GM23338 (cell line): ENCODE data around the gene UNC5B. TPM values are rescaled to one million over a fixed set of nuclear protein-coding genes. Genes with fewer than 3 reads are reported as not detected.

Experiments
- ATAC-seq: fragments of 200-7000 bp; cut with Tn5 transposase; 3 replicates; pipeline ENCODE4 v1.9.1; 2020
- DNase-seq: peaks from one replicate; pipeline ENCODE4 v3.0.0-alpha.2; 2015; ENCODE audit warnings: low spot score
- H2AFZ ChIP-seq: fragments of 200-600 bp; sonication (generic); 2 replicates; pipeline ENCODE4 v1.8.0; 2016; ENCODE audit warnings: antibody characterized with exemption, mild to moderate bottlenecking, moderate library complexity
- H3F3A ChIP-seq: fragments of 200-600 bp; sonication (generic); replicated peaks from 2 replicates; pipeline ENCODE4 v1.8.0; 2017; ENCODE audit warnings: antibody characterized with exemption, mixed run types, low read depth
- H3K27ac ChIP-seq: fragments of 200-600 bp; sonication (generic); 2 replicates; pipeline ENCODE4 v1.6.1; 2016; ENCODE audit warnings: low read depth
- H3K27me3 ChIP-seq: fragments of 200-600 bp; sonication (generic); 2 replicates; pipeline ENCODE4 v1.8.0; 2016; ENCODE audit warnings: mild to moderate bottlenecking, mixed run types, moderate library complexity; ENCODE audit not compliant: insufficient read depth
- H3K36me3 ChIP-seq: fragments of 200-600 bp; sonication (generic); 2 replicates; pipeline ENCODE4 v1.8.0; 2016; ENCODE audit warnings: mild to moderate bottlenecking; ENCODE audit not compliant: insufficient read depth
- H3K4me1 ChIP-seq: fragments of 200-600 bp; sonication (generic); 2 replicates; pipeline ENCODE4 v1.8.0; 2016; ENCODE audit warnings: mild to moderate bottlenecking, moderate library complexity; ENCODE audit not compliant: insufficient read depth
- H3K4me2 ChIP-seq: fragments of 200-600 bp; sonication (generic); 2 replicates; pipeline ENCODE4 v1.7.1; 2017; ENCODE audit warnings: mixed run types
- H3K4me3 ChIP-seq: fragments of 200-600 bp; sonication (generic); 2 replicates; pipeline ENCODE4 v1.6.1; 2016; ENCODE audit warnings: mixed run types
- H3K79me2 ChIP-seq: fragments of 200-600 bp; sonication (generic); replicated peaks from 2 replicates; pipeline ENCODE4 v1.8.0; 2017; ENCODE audit warnings: mild to moderate bottlenecking; ENCODE audit not compliant: insufficient read depth
- H3K9me2 ChIP-seq: fragments of 200-600 bp; sonication (generic); 2 replicates; pipeline ENCODE4 v1.8.0; 2017; ENCODE audit not compliant: insufficient read depth
- H4K20me1 ChIP-seq: fragments of 200-600 bp; sonication (generic); replicated peaks from 2 replicates; pipeline ENCODE4 v1.8.0; 2017; ENCODE audit warnings: mild to moderate bottlenecking; ENCODE audit not compliant: insufficient read depth
- H3K27ac Mint-ChIP-seq: 2 replicates; pipeline ENCODE4 v1.8.0; 2020; ENCODE audit warnings: inconsistent platforms, mild to moderate bottlenecking, moderate library complexity, mixed read lengths
- H3K27me3 Mint-ChIP-seq: 3 replicates; pipeline ENCODE4 v1.8.0; 2022; ENCODE audit warnings: low read depth, mild to moderate bottlenecking, moderate library complexity, mixed read lengths, inconsistent platforms; ENCODE audit not compliant: insufficient read depth, poor library complexity
- H3K36me3 Mint-ChIP-seq: 3 replicates; pipeline ENCODE4 v1.8.0; 2021; ENCODE audit warnings: low read depth, mild to moderate bottlenecking, inconsistent platforms, moderate library complexity, mixed read lengths
- H3K4me1 Mint-ChIP-seq: 3 replicates; pipeline ENCODE4 v1.8.0; 2020; ENCODE audit warnings: mild to moderate bottlenecking, inconsistent platforms, mixed read lengths
- H3K4me3 Mint-ChIP-seq: 3 replicates; pipeline ENCODE4 v1.8.0; 2021; ENCODE audit warnings: moderate library complexity, mild to moderate bottlenecking, inconsistent platforms, mixed read lengths
- H3K9me3 Mint-ChIP-seq: 3 replicates; pipeline ENCODE4 v1.8.0; 2020; ENCODE audit warnings: moderate library complexity, mild to moderate bottlenecking, inconsistent platforms, mixed read lengths
- CREB1 ChIP-seq: fragments of 250-450 bp; sonication (Bioruptor Pico); IDR thresholded peaks from 2 replicates; pipeline ENCODE4 v1.5.0; 2020; ENCODE audit warnings: low read depth, mild to moderate bottlenecking, moderate library complexity
- EZH2phosphoT487 ChIP-seq: fragments of 200-600 bp; sonication (generic); IDR thresholded peaks from one replicate; pipeline ENCODE4 v1.8.1; 2018; ENCODE audit warnings: antibody characterized with exemption; ENCODE audit not compliant: unreplicated experiment
- JUNB ChIP-seq: IDR thresholded peaks from one replicate; pipeline ENCODE4 v1.6.1; 2016; ENCODE audit warnings: antibody characterized with exemption; ENCODE audit not compliant: unreplicated experiment
- NANOG ChIP-seq: IDR thresholded peaks from 2 replicates; pipeline ENCODE4 v1.6.1; 2016; ENCODE audit warnings: antibody characterized with exemption, borderline replicate concordance
- POLR2AphosphoS5 ChIP-seq: IDR thresholded peaks from 2 replicates; pipeline ENCODE4 v1.6.1; 2016; ENCODE audit warnings: antibody characterized with exemption, low read depth
- STAT1 ChIP-seq: IDR thresholded peaks from one replicate; pipeline ENCODE4 v1.6.1; 2016; ENCODE audit warnings: antibody characterized with exemption; ENCODE audit not compliant: unreplicated experiment
- ZNF114 ChIP-seq: fragments of 250-450 bp; sonication (Bioruptor Pico); IDR thresholded peaks from 2 replicates; pipeline ENCODE4 v1.5.0; 2020; ENCODE audit warnings: mild to moderate bottlenecking, moderate library complexity
- ZNF331 ChIP-seq: fragments of 250-450 bp; sonication (Bioruptor Pico); IDR thresholded peaks from 2 replicates; pipeline ENCODE4 v1.5.0; 2020; ENCODE audit warnings: low read depth, mild to moderate bottlenecking, moderate library complexity
- polyA plus RNA-seq: library from polyadenylated mRNA; unstranded; fragments of >200 nt; fragmentation: Nextera tagmentation; extraction: Ambion mirVana; gene quantifications from 2 replicates; pipeline ENCODE4 v1.2.1, GENCODE V29; 2016
- total RNA-seq: library from RNA; depleted of rRNA; stranded (reverse); fragments of >200 nt; shearing (Covaris generic); gene quantifications from 2 replicates; pipeline ENCODE4 v1.2.3, GENCODE V29; 2014
- TF ChIP-seq, protein P1 (sequence below): IDR thresholded peaks from one replicate; pipeline ENCODE4 v1.6.1; 2018; ENCODE audit warnings: antibody characterized with exemption; ENCODE audit not compliant: unreplicated experiment
- TF ChIP-seq, protein P2 (sequence below): IDR thresholded peaks from 2 replicates; pipeline ENCODE4 v1.6.1; 2016; ENCODE audit warnings: antibody characterized with exemption

UNC5B gene
- total and polyA plus RNA-seq, 2 experiments from 2014 or later: 8.0 to 31.2 TPM

DNA sequence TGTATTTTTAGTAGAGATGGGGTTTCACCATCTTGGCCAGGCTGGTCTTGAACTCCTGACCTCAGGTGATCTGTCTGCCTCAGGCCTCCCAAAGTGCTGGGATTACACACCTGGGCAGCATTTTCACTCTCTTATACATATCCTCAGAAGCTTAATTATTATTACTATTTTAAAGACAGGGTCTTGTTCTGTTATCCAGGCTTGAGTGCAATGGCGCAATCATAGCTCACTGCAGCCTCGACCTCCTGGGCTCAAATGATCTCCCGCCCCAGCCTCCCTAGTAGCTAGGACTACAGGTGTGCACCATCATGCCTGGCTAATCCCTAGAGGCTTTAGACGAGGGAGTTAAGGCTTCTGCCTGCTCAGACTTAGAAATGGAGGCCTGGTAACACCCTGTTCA lies 26.3 kb downstream of the UNC5B start:
- peaks cover 51% of the 10 kb centered on the region for H3K4me1 Mint-ChIP-seq
- no peaks in the 10 kb centered on the region for H3K27me3 ChIP-seq

DNA sequence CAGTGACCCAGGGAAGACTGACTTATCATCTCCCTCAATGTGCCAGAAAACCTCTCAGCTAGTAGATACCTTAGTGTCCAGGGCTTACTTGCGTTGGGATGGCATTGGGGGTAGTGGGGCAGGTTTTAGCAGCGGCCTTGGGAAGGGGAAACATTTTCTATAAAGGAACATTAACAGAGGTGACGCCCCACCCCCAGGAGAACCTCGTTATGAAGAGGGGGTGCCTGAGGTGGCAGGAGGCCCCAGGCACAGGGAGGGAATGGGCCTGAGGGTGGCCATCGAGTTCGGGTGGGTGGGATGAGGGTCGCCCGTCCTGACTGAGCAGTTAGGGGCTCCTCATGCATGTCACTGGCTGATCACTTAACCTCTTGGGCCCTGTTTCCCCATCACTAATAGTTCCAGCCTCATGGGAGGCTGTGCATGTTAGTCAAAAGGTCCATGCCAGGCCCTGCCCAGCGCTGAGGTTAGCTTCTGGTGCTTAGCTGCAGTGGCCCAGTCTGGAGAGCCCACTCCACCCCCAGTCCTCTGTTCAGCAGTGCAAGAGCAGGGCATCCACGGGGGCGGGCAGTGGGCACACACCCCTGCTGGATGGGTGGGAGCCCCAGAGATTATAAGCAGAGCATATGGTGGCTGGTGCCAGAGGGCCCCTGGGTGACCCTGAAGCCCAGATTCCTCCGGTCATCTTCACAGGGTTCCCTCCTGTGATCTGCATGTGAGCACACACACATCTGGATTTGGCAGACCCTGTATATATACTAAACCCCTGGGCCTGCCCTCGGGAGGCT lies 27.0 kb downstream of the UNC5B start:
- Histone ChIP-seq H3K27me3 (no peaks in the 10 kb centered on the region), H3K4me3 (no peak overlapping the region), H3K4me1 (peaks cover 9% of the 10 kb centered on the region), H3K79me2 (peaks cover 10% of the 10 kb centered on the region; the same call in 1 of the 2 replicates), H3F3A (no peaks in the 10 kb centered on the region), H4K20me1 (peaks cover 7% of the 10 kb centered on the region), H3K27ac (no peak overlapping the region), H2AFZ (no peak overlapping the region), H3K4me2 (no peak overlapping the region), H3K9me2 (no peaks in the 10 kb centered on the region), H3K36me3 (no peaks in the 10 kb centered on the region)
- Mint-ChIP-seq H3K27me3 (peaks cover 9% of the 10 kb centered on the region), H3K4me3 (no peak overlapping the region), H3K4me1 (peaks cover 46% of the 10 kb centered on the region), H3K27ac (no peak overlapping the region), H3K9me3 (no peaks in the 10 kb centered on the region), H3K36me3 (no peaks in the 10 kb centered on the region)
- TF ChIP-seq, protein P1, sequence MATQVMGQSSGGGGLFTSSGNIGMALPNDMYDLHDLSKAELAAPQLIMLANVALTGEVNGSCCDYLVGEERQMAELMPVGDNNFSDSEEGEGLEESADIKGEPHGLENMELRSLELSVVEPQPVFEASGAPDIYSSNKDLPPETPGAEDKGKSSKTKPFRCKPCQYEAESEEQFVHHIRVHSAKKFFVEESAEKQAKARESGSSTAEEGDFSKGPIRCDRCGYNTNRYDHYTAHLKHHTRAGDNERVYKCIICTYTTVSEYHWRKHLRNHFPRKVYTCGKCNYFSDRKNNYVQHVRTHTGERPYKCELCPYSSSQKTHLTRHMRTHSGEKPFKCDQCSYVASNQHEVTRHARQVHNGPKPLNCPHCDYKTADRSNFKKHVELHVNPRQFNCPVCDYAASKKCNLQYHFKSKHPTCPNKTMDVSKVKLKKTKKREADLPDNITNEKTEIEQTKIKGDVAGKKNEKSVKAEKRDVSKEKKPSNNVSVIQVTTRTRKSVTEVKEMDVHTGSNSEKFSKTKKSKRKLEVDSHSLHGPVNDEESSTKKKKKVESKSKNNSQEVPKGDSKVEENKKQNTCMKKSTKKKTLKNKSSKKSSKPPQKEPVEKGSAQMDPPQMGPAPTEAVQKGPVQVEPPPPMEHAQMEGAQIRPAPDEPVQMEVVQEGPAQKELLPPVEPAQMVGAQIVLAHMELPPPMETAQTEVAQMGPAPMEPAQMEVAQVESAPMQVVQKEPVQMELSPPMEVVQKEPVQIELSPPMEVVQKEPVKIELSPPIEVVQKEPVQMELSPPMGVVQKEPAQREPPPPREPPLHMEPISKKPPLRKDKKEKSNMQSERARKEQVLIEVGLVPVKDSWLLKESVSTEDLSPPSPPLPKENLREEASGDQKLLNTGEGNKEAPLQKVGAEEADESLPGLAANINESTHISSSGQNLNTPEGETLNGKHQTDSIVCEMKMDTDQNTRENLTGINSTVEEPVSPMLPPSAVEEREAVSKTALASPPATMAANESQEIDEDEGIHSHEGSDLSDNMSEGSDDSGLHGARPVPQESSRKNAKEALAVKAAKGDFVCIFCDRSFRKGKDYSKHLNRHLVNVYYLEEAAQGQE: no peak
- TF ChIP-seq NANOG (no peak), CREB1 (CRISPR knock-in tag) (no peak), POLR2AphosphoS5 (no peak)
- TF ChIP-seq, protein P2, sequence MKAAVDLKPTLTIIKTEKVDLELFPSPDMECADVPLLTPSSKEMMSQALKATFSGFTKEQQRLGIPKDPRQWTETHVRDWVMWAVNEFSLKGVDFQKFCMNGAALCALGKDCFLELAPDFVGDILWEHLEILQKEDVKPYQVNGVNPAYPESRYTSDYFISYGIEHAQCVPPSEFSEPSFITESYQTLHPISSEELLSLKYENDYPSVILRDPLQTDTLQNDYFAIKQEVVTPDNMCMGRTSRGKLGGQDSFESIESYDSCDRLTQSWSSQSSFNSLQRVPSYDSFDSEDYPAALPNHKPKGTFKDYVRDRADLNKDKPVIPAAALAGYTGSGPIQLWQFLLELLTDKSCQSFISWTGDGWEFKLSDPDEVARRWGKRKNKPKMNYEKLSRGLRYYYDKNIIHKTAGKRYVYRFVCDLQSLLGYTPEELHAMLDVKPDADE: no peak
- no peak for DNase-seq
- ATAC-seq: no peak

More for the DNA sequence above, 26.3 kb downstream of the UNC5B start:
- H4K20me1 ChIP-seq: peaks cover 10% of the 10 kb centered on the region; the same call in 1 of the 2 replicates
- Mint-ChIP-seq H3K4me3 (no peak overlapping the region), H3K36me3 (no peaks in the 10 kb centered on the region), H3K9me3 (no peaks in the 10 kb centered on the region), H3K27me3 (peaks cover 9% of the 10 kb centered on the region), H3K27ac (no peak overlapping the region)
- no peak overlapping the region for H2AFZ ChIP-seq
- H3K4me1 ChIP-seq: peaks cover 13% of the 10 kb centered on the region
- ATAC-seq: no peak
- H3F3A ChIP-seq: no peaks in the 10 kb centered on the region
- H3K36me3 ChIP-seq: no peaks in the 10 kb centered on the region
- H3K4me2 ChIP-seq: no peak overlapping the region
- H3K9me2 ChIP-seq: no peaks in the 10 kb centered on the region
- TF ChIP-seq ZNF114 (CRISPR knock-in tag): no peak
- TF ChIP-seq JUNB: no peak
- TF ChIP-seq, protein P1: no peak
- TF ChIP-seq POLR2AphosphoS5: no peak
- no peak for TF ChIP-seq NANOG
- no peak for TF ChIP-seq STAT1
- no peak for TF ChIP-seq ZNF331
- no peak for TF ChIP-seq EZH2phosphoT487
- no peak overlapping the region for H3K4me3 ChIP-seq
- no peak for DNase-seq
- H3K27ac ChIP-seq: no peak overlapping the region
- peaks cover 10% of the 10 kb centered on the region; the same call in 1 of the 2 replicates for H3K79me2 ChIP-seq
